COR-L47 (cell line): Measurements from ENCODE around the gene RGS8.

Experiments used
- DNase-seq: peaks from one replicate; lab custom pipeline; 2025; lab: John Stamatoyannopoulos, UW

RGS8 gene

GRCh38 chr1:182684116-182684828 lies at the start of gene RGS8:
TSS of gene RGS8 (minus strand) at chr1:182684587. CDS start at chr1:182669649, 14,938 bp downstream.
- DNase-seq = no peak

- no peak for DNase-seq
Measured at GRCh38 chr1:182731852-182732575, 47.6 kb upstream of the RGS8 start.

- DNase-seq = no peak
Measured at GRCh38 chr1:182726912-182727311, 42.5 kb upstream of the RGS8 start.

GRCh38 chr1:182725259-182726255 lies 41.2 kb upstream of the RGS8 start:
- no peak for DNase-seq

- DNase-seq = no peak
Measured at GRCh38 chr1:182724215-182724614, 39.8 kb upstream of the RGS8 start.

GRCh38 chr1:182723200-182723599 lies 38.8 kb upstream of the RGS8 start:
- no peak for DNase-seq

GRCh38 chr1:182721525-182721924 lies 37.1 kb upstream of the RGS8 start:
- no peak for DNase-seq

GRCh38 chr1:182720463-182720862 lies 36.1 kb upstream of the RGS8 start:
- DNase-seq = no peak

- DNase-seq = no peak
Measured at GRCh38 chr1:182719553-182719952, 35.2 kb upstream of the RGS8 start.

- DNase-seq = no peak
Measured at GRCh38 chr1:182718311-182718710, 33.9 kb upstream of the RGS8 start.

GRCh38 chr1:182716740-182717720 lies 32.6 kb upstream of the RGS8 start:
- DNase-seq = no peak

GRCh38 chr1:182715531-182715930 lies 31.1 kb upstream of the RGS8 start:
- no peak for DNase-seq

- DNase-seq = no peak
Measured at GRCh38 chr1:182714546-182714945, 30.2 kb upstream of the RGS8 start.

- no peak for DNase-seq
Measured at GRCh38 chr1:182713939-182714338, 29.6 kb upstream of the RGS8 start.

- no peak for DNase-seq
Measured at GRCh38 chr1:182713492-182713891, 29.1 kb upstream of the RGS8 start.

GRCh38 chr1:182709855-182710254 lies 25.5 kb upstream of the RGS8 start:
- no peak for DNase-seq

- no peak for DNase-seq
Measured at GRCh38 chr1:182709225-182709764, 24.9 kb upstream of the RGS8 start.

GRCh38 chr1:182707122-182707521 lies 22.7 kb upstream of the RGS8 start:
- no peak for DNase-seq

- DNase-seq = no peak
Measured at GRCh38 chr1:182704677-182705076, 20.3 kb upstream of the RGS8 start.

GRCh38 chr1:182703539-182703938 lies 19.2 kb upstream of the RGS8 start:
- DNase-seq = peak; percentile 51
